Activated CD8-positive, alpha-beta memory T cell treated with anti-CD3 and anti-CD28 coated beads for 24 hours (primary cell): Measurements from ENCODE around the gene ERMAP.
"Not testable (repeated sequence)": the region's sequence is repeated elsewhere in the genome, so short reads cannot be mapped to it uniquely, and the experiment has no call there.

Source experiments
- DNase-seq: peaks from one replicate; pipeline ENCODE4 v3.0.0-alpha.2; 2020

The ERMAP gene

GRCh38 chr1:42846257-42847110, 29.6 kb downstream of the ERMAP start, which contains the start of gene ZNF691:
Gene ZNF691 (plus strand): TSS chr1:42846613. CDS start chr1:42849659, 3,046 bp downstream.
- peak; percentile 88 for DNase-seq

GRCh38 chr1:42847111-42847595, 30.2 kb downstream of the ERMAP start:
- DNase-seq: no peak

DNA sequence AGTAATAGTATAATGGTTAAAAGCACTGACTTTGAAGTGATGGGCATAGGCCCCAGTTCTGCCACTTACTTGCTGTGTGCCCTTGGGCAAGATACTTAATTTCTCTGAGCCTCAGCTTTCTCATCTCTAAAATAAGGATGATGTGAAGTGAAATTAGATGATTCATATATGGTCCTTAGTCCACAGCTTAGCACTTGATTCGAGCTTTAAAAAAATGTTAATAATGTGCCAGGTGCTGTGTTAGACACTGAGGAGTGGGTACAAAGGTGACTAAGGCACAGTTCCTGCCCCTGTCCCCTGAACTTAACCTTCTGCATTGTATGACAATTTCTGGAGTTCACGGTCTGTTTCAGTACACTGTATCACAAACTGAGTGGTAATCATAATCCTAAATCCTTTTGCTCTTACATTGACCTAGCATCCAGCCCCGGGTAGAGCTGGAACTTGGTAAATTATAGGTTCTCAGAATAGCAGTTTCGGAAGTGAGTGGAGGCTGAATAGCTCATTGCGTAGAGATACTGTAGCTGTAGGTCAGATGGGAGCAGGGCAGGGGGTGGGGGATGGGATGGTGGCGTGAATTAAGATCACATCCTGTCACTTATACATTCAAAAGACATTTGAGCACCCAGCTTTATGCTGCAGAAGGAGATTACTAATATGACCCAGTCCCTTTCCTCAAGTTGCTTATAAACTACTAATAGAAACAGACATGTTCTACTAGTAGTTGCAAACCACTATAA, 31.0 kb downstream of the ERMAP start:
- DNase-seq: no peak

DNA sequence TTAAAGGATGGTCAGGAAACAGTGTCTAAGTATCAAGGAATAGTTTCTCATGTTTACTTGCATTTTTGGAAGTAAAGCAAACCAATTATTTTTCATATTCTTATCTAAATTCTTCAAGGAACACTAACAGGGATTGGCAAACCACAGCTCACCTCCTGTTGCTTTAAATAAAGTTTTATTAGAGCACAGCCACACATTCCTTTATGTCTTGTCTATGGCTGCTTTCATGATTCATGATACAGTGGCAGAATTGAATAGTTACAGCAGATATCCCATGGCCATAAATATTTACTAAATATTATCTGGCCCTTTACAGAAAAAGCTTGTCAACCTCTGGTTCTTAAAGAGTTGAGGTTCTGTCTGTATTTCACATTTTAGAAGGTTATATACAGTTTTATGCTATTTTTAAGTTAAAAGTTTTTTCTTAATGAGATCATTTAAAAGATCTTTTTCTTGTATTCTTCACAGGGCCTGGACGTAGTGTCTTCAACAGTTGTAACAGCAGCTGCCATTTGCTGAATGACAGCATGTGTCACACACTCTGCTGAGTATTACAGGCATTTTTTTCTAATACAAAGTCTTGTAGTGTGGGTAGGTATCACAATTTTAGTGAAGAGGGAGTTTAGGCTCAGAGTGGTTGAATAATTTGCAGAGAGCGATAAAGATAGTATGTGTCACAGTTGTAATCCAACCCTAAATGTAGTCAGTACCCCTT, 32.1 kb downstream of the ERMAP start:
- no peak for DNase-seq

GRCh38 chr1:42849944-42850343, 33.0 kb downstream of the ERMAP start:
- DNase-seq: no peak

- no peak for DNase-seq
Measured at GRCh38 chr1:42851420-42851819, 34.5 kb downstream of the ERMAP start.

GRCh38 chr1:42851960-42852607, 35.2 kb downstream of the ERMAP start:
- DNase-seq: no peak

DNA sequence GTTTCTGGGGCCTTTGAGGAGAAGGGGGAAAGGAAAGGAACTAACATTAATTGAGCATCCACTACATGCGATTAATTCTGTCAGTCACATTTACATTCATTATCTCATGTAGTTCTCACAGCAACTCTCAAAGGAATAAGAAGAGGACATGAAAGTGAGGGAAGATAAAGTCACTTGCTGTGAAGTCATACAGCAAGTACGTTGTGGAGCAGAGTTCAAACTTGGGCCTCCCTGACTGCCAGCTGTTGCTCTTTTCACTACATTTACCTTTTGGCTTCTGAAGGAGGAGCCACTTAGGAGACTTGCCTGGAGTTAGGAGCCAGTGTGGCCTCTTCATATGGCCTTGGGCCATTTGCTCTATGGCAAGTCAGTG, 35.7 kb downstream of the ERMAP start:
- no peak for DNase-seq

DNA sequence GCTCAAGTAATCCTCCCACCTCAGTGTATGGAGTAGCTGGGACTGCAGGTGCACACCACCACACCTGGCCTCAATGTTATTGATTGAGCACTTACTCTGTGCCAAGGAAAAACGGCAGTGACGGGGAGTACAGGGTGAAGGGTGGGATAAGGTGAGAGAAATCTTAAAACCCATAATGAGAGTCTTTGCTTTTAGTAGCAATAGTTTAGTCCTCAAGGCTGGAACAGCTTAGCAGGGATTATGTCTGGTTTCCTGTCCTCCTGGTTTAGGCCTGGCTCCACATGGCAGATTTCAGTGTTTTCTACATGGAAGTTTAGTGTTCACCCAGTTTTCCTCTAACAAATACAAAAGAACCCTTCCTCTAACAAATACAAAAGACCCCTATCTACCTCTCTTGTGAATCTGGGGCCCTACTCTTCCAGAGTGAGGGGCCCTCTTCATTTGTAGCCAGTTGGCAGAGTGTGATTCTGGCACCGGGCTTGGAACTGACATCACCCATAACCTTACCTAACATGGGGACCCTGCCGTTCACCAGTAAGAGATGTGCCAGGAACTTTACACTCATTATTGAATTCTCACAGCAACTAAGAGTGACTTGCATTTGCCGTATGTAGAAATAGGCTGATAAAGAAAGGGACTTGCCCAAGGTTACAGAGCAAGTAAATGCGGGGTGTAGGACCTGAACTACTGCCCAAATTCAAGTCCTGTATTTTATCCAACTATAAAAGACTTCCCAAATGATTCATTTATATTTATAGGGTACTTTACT, 36.4 kb downstream of the ERMAP start:
- no peak for DNase-seq

DNA sequence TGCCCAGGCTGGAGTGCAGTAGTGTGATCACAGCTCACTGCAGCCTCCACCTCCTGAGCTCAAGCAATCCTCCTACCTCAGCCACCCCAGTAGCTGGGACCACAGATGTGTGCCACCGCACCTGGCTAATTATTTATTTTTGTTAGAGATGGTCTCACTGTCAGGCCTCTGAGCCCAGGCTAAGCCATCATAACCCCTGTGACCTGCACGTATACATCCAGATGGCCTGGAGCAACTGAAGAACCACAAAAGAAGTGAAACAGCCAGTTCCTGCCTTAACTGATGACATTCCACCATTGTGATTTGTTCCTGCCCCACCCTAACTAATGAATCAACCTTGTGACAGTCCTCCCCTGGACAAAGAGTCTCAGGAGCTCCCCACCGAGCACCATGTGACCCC, 39.6 kb downstream of the ERMAP start:
- not testable (repeated sequence) for DNase-seq

GRCh38 chr1:42859366-42859765, 42.4 kb downstream of the ERMAP start:
- not testable (repeated sequence) for DNase-seq

DNA sequence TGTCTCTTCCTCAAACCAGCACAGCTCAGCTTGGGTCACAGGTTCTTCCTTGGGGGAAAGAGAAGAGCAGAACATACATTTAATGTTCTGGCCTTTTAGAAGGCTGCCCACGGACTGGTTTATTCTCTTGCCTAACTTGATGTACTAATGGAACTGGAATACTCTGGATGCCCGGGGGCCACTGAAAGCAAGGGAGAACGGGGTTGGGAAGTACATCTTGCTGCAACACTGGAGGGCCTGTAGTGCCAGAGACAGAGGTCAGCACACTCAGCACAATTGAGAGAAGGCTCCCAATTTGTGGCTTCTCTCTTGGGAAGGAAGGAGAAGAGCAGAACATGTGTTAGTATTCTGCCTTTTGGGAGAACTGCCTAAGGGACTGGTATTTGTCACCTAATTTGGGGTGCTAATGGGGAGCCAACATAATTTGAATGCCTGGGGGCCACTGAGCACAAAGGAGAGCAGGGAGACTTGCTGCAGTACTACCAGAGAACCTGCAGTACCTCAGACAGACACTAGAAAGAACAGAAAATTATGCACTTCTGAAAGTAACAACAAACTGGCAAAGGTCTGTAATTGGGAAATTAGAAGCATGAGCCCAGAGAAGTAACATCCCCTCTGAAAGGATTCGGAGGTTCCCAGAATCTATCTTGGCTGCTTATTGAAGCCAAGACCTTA, 43.6 kb downstream of the ERMAP start:
- no peak for DNase-seq

- no peak for DNase-seq
Measured at GRCh38 chr1:42861014-42861399, 44.1 kb downstream of the ERMAP start.

DNA sequence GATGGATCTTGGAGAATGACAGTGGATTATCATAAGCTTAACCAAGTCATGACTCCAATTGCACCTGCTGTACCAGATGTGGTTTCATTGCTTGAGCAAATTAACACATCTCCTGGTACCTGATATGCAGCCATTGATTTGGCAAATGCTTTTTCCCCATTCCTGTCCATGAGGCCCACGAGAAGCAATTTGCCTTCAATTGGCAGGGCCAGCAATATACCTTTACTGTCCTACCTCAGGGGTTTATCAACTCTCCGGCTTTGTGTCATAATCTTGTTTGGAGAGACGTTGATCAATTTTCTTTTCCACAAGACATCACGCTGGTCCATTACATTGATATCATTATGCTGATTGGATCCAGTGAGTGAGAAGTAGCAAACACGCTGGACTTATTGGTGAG, 49.6 kb downstream of the ERMAP start:
- DNase-seq: no peak

- not testable (repeated sequence) for DNase-seq
Measured at GRCh38 chr1:42868466-42868865, 51.5 kb downstream of the ERMAP start.

GRCh38 chr1:42869254-42869653, 52.3 kb downstream of the ERMAP start:
- not testable (repeated sequence) for DNase-seq

DNA sequence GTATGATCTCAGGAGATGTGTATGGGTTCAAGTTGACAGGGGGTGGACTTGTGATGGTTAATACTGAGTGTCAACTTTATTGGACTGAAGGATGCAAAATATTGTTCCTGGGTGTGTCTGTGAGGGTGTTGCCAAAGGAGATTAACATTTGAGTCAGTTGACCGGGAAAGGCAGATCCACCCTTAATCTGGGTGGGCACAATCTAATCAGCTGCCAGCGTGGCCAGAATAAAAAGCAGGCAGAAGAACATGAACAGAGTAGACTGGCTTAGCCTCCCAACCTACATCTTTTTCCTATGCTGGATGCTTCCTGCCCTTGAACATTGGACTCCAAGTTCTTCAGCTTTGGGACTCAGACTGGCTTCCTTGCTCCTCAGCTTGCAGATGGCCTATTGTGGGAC, 52.8 kb downstream of the ERMAP start:
- DNase-seq: not testable (repeated sequence)

- not testable (repeated sequence) for DNase-seq
Measured at GRCh38 chr1:42873108-42873507, 56.2 kb downstream of the ERMAP start.

DNA sequence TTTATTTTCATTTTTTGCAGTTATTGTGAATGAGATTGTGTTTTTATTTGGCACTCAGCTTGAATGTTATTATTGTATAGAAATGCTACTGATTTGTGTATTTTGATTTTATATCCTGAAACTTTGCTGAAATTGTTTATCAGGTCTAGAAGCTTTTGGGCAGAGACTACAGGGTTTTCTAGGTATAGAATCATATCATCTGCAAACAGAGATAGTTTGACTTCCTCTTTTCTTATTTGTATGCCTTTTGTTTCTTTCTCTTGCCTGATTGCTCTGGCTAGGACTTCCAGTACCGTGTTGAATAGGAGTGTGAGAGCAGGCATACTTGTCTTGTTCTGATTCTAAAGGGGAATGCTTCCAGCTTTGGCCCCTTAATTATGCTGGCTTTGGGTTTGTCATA, 56.7 kb downstream of the ERMAP start:
- no peak for DNase-seq

DNA sequence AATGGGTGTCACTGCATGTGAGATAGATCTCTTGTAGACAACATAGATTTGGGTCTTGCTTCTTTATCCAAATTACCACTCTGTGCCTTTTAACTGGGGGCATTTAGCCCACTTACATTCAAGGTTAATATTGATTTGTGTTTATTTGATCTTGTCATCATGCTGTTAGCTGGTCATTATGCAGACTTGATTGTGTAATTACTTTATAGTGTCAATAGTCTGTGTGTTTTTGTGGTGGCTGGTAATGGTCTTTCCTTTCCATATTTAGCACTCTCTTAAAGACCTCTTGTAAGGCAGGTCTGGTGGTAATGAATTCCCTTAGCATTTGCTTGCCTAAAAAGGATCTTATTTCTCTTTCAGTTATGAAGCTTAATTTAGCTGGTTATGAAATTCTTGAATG, 59.1 kb downstream of the ERMAP start:
- DNase-seq: no peak

DNA sequence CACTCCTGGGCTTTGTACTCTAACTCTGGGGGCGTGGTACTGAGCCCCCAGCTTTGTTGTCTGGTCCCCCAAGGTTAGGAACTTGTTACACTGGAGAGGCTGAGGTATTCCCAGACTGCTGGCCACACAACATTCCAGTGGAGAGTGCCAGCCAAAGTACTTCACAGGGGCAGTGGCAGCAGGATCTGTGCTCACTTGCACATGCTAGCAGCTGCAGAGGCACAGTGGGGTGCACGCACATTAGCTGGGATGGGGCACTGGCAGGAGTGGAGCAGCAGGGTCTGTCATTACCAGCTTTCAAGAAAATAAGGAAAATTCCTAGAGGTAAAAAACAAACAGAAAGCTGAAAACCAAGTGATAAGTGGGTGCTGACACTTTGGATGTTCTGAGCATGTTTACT, 60.5 kb downstream of the ERMAP start:
- no peak for DNase-seq
